T-helper 1 cell (primary cell): ENCODE results near the gene MYO1D.
"Not testable (repeated sequence)": the region's sequence is repeated elsewhere in the genome, so short reads cannot be mapped to it uniquely, and the experiment has no call there.

Experiments used
- DNase-seq, 5 donors: peaks; one replicate each; pipeline ENCODE4 v3.0.0-alpha.2; 2012 to 2020

The MYO1D gene

DNA sequence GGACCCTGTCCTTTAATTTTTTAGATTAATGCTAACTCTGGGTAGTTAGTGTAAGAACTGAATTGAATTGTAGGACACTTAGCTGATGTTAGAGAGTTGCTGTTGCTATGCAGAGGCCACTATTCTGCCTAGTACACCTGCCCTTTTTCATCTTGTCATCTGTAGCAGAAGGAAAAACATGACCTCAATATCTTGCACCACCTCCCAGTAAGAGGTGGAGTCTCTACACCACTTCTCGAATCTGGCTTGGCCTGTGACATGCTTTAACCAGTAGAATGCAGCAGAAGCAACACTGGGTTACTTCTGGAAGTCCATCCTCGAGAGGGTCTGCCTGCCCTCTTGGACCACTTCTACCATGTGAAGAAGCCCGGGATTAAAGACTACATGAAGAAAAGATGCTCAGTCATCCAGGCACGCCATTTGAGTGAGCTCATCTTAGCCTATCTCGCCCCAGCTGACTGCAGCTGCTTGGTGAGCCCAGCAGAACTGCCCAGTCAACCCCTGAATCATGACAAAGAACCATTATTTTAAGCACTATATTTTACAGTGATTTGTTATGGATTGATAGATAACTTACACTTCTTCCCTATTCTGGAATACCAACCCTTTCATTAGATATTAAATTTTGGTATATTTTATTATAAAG, 153.5 kb downstream of the MYO1D start:
- DNase-seq = no peak

DNA sequence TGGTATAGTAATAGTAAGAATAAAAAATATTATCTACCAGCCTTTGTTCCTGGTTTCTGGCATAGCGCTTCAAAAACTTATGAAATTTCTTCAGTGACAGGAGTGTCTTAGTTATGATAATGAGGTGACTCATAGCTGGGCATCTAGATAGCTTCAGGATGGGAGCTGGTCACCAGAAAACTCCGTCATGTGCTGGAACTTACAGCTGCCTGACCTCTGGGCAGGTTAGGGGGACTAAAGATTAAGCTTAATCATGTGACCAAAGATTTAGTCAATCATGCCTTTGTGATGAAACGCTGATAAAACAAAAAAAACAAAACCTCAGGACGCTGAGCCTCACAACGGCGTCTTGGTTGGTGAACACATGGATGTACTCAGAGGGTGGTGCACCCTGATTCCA, 154.2 kb downstream of the MYO1D start:
- no peak for DNase-seq

DNA sequence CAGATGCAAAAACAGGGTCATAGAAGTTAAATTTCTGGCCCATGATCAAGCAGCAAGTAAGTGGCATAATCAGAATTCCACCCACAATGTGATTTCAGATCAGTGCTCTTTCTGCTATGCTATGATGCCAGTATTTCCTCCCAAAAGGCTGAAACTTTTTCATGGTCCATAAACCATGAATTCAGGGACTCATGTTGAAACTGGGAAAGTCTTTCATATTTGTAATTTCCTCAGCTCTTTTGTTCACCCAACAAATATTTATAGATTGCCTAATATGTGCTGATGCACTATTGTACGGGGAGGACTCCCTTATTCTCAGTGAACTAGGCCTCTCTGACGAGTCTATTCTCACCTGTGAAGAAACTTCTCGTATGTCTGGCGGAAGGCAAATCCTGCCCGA, 156.3 kb downstream of the MYO1D start:
- DNase-seq = no peak

- no peak for DNase-seq
Observed at GRCh38 chr17:32719689-32720088, 157.2 kb downstream of the MYO1D start.

GRCh38 chr17:32714922-32715321, 162.0 kb downstream of the MYO1D start:
- not testable (repeated sequence) for DNase-seq

DNA sequence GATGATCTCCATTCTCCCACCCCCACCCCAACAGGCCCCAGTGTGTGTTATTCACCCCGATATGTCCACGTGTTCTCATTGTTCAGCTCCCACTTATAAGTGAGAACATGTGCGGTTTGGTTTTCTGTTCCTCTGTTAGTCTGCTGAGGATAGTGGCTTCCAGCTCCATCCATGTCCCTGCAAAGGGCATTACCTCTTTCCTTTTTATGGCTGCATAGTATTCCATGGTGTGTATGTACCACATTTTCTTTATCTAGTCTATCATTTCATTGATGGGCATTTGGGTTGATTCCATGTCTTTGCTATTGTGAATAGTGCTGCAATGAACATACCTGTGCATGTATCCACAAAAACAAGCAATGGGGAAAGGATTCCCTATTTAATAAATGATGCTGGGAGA, 162.7 kb downstream of the MYO1D start:
- not testable (repeated sequence) for DNase-seq

- DNase-seq = no peak
Observed at GRCh38 chr17:32713081-32713480, 163.8 kb downstream of the MYO1D start.

- no peak for DNase-seq
Observed at GRCh38 chr17:32709562-32709961, 167.4 kb downstream of the MYO1D start.

GRCh38 chr17:32701871-32702270, 175.1 kb downstream of the MYO1D start:
- no peak for DNase-seq

DNA sequence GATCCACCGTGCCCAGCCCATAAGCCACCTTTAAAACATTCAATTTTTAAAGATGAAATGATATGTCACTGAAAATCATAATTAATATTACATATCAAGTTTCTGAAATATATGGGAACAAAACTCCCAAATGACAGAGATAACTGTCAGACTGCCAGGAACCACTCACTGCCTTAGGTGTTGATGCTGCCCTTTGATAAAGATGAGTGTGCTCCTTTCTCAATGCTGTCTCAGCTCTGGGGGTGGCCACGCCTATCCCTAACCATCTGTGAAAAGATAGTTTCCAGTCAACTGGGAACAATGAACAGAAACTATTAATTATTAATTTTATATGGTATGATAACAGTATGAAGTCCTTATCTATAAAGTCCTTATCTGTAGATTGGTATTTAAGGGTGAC, 177.7 kb downstream of the MYO1D start:
- no peak for DNase-seq

- DNase-seq = no peak
Observed at GRCh38 chr17:32697728-32698625, 178.9 kb downstream of the MYO1D start.

GRCh38 chr17:32696426-32696825, 180.5 kb downstream of the MYO1D start:
- DNase-seq = no peak

- DNase-seq = no peak
Observed at GRCh38 chr17:32695864-32696263, 181.1 kb downstream of the MYO1D start.

GRCh38 chr17:32693194-32693897, 183.6 kb downstream of the MYO1D start:
- DNase-seq = no peak

DNA sequence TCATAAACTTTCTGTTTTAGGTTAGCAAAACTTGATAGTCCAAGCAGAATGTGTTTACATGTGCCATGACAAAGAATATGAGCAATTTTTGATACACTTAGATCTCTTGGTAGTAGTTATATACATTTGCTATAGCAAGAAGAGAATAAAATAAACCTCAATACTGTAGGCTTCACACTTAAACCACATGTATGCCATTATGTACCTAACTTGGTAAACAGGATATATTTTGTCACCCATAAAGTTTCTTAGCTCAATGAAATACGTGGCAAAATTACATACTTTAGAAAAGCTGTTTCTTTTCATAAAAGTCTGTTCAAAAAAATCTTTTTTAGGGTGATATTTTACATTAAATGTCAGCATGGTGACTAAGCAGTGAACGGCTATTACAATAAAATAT, 184.7 kb downstream of the MYO1D start:
- no peak for DNase-seq

DNA sequence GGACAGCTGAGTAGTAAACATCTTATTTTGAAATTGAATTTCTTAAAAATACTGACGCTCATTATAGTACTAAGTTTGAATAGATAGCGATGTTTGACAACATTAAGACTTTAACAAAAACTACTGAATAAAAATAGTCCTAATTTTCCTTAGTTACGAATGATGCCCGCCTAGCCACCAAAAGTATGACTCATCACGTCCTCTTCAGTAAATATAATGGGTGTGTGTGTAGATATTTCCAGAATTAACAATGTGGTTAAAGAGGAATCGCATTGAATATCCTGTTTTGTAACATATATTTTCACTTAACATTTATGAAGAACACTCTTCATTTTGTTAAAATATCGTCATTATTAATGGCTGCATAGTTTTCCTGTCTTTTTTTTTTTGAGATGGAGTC, 187.6 kb downstream of the MYO1D start:
- DNase-seq = no peak

DNA sequence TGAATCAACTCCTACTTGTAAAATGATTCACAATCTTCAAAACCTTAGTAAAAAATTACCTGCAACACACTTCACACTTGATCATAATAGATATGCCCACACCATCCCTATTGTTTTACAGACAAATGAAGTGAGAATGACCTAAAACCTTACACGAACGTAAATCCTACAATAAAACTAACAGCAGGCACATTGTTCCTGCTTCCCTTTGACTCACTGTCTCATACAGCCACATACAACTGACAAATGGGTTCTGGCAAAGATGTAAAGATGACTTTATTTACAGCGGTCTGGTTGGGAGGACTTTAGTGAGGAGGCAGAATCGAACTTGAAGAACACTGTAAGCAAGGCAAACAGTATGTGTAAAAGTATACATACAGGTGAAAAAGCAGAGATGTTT, 188.7 kb downstream of the MYO1D start:
- no peak for DNase-seq

GRCh38 chr17:32684087-32684958, 192.6 kb downstream of the MYO1D start:
- DNase-seq = no peak

DNA sequence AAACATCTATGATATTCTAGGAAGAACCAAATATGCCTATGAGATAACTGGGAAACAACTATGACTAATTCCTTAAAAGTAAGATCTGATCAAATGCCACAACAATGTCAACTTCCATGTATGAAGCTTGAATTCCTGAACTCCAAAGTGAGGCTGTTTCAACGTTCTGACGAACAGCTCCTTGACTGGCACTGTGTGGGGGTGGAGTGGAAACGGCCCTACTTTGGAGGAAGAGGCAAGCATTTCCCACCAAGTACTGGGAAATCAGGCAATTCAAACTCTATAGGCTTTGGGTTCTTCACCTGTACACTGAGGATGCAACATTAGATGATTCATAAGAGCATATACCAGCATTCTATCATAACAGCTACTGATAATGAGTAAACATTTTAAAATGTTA, 203.0 kb downstream of the MYO1D start:
- no peak for DNase-seq

DNA sequence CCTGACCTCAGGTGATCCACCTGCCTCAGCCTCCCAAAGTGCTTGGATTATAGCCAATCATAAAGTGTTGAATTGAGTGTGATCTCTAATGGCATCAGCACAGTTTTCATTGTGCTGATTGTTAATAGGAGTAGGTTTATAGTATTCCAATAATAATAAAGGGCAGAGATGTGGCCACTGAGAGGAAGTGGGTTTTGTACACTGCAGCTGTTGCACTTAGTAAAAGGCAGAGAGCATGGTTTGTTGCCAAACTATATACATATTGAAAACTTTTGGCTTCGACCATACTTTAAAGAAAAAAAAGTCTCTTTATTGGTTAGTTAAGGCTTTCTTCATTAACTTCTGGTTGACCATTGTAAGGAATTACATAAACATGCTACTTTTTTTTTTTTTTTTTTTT, 204.2 kb downstream of the MYO1D start:
- DNase-seq = no peak

DNA sequence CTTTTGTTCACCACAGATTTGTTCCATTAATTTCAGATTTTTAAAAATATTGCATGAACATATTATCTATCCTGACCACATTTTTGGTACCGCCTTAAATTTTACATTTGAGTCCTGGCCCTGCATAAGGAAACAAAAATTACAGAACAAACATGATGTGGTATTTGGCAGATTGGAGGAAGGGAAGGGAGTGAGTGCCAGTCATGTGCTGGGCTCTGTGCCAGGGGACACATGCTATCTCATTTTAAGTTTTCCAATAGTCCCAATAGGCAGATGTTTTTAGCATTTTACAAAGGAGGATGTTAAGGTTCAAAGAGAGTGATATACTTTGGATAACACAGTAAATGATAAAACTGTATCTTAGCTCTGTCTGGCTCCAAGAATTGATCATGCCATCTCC, 205.0 kb downstream of the MYO1D start:
- DNase-seq = no peak

GRCh38 chr17:32664936-32665583, 211.9 kb downstream of the MYO1D start:
- no peak for DNase-seq
